ENCODE results near the gene BCR.

DNA sequence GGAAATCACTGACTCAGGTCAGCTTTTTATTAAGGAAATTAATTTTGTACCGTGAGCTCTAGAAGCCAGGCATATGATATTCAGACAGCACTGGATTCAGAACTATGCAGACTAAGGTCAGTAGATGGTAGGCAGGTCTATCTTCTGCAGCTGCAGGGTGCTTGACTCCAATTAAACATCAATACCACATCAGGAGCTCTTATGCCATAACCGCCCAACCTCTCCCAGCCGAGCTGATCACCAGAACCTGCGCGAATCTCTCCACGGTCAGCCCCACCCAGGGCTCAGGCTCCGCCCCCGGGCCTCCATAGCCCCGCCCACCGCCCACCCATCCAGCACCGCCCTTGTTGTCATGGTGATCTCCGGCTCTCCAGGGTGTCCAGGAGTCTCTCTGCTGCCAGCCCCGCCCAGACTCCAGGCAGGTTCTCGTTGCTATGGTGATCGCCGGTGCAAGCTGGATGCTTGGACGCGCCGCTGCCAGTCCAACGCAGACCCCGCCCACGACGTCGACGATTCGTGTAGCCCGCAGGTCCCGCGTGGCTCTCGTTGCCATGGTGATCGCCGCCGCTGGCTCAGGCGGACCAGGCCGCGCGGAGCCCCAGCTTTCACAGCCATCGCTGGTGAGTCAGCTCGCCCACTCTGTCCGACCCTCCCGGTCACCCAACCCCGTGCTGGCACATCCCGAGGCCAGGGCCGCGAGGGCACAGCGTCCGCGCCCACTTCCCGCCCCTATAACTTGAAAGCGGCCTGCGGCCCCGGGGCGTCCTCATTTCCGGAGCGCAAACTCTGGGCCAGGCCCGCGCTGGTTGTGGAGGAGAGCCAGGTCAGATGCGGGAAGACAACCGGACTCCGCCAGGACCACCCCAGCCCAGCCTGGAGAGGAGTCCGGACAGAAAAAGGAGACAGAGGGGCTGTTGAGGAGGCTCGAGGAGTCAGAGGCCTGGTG, 35.1 kb upstream of the BCR start, which contains the start of gene RAB36:
- TF ChIP-seq, protein P1, sequence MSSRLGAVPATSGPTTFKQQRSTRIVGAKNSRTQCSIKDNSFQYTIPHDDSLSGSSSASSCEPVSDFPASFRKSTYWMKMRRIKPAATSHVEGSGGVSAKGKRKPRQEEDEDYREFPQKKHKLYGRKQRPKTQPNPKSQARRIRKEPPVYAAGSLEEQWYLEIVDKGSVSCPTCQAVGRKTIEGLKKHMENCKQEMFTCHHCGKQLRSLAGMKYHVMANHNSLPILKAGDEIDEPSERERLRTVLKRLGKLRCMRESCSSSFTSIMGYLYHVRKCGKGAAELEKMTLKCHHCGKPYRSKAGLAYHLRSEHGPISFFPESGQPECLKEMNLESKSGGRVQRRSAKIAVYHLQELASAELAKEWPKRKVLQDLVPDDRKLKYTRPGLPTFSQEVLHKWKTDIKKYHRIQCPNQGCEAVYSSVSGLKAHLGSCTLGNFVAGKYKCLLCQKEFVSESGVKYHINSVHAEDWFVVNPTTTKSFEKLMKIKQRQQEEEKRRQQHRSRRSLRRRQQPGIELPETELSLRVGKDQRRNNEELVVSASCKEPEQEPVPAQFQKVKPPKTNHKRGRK (CRISPR knock-in tag; IDR thresholded peaks at IDR 0.05; ENCODE audit: borderline replicate concordance), result no peak
- no peak for TF ChIP-seq JUN (CRISPR knock-in tag; IDR thresholded peaks at IDR 0.05)
- TF ChIP-seq, protein P2, sequence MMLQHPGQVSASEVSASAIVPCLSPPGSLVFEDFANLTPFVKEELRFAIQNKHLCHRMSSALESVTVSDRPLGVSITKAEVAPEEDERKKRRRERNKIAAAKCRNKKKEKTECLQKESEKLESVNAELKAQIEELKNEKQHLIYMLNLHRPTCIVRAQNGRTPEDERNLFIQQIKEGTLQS (CRISPR knock-in tag; conservative IDR thresholded peaks at IDR 0.05), result no peak
- no peak for TF ChIP-seq FOXJ3 (CRISPR knock-in tag; IDR thresholded peaks at IDR 0.05; ENCODE audit: borderline replicate concordance)
- TF ChIP-seq, protein P3, sequence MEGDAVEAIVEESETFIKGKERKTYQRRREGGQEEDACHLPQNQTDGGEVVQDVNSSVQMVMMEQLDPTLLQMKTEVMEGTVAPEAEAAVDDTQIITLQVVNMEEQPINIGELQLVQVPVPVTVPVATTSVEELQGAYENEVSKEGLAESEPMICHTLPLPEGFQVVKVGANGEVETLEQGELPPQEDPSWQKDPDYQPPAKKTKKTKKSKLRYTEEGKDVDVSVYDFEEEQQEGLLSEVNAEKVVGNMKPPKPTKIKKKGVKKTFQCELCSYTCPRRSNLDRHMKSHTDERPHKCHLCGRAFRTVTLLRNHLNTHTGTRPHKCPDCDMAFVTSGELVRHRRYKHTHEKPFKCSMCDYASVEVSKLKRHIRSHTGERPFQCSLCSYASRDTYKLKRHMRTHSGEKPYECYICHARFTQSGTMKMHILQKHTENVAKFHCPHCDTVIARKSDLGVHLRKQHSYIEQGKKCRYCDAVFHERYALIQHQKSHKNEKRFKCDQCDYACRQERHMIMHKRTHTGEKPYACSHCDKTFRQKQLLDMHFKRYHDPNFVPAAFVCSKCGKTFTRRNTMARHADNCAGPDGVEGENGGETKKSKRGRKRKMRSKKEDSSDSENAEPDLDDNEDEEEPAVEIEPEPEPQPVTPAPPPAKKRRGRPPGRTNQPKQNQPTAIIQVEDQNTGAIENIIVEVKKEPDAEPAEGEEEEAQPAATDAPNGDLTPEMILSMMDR (IDR thresholded peaks at IDR 0.05), result no peak
- no peak for TF ChIP-seq ESRRA (CRISPR knock-in tag; IDR thresholded peaks at IDR 0.05; ENCODE audit: borderline replicate concordance)
- TF ChIP-seq GTF2I (CRISPR knock-in tag; conservative IDR thresholded peaks at IDR 0.05), result no peak
- TF ChIP-seq CBFB (CRISPR knock-in tag; IDR thresholded peaks at IDR 0.05; ENCODE audit: low read depth), result no peak
- no peak for TF ChIP-seq CREM (CRISPR knock-in tag; IDR thresholded peaks at IDR 0.05)
- TF ChIP-seq, protein P4, sequence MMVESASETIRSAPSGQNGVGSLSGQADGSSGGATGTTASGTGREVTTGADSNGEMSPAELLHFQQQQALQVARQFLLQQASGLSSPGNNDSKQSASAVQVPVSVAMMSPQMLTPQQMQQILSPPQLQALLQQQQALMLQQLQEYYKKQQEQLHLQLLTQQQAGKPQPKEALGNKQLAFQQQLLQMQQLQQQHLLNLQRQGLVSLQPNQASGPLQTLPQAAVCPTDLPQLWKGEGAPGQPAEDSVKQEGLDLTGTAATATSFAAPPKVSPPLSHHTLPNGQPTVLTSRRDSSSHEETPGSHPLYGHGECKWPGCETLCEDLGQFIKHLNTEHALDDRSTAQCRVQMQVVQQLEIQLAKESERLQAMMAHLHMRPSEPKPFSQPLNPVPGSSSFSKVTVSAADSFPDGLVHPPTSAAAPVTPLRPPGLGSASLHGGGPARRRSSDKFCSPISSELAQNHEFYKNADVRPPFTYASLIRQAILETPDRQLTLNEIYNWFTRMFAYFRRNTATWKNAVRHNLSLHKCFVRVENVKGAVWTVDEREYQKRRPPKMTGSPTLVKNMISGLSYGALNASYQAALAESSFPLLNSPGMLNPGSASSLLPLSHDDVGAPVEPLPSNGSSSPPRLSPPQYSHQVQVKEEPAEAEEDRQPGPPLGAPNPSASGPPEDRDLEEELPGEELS (CRISPR knock-in tag; IDR thresholded peaks at IDR 0.05), result no peak

Data from WTC11 (cell line).